Measurements from ENCODE around the gene GSKIP.

Gene GSKIP

DNA sequence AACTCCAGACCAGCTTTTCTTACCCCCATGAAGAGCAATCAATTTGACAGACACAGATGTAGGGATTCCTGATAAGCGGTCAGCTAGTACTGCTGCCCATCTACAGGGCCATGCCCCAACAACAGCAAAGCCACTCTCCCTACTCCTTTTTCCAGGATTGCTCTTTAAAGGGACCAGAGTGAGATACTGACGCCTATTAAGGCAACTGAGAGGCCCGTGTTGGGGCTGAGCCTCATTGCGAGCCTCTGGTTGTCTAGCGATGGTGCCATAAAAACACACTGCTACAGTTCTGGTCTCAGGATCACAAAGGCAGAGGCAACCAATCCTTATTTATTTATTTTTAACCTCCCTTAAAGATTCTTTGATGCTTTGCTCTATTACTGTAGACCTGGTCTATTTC lies 59.7 kb downstream of the GSKIP start:
- no peak for DNase-seq

DNA sequence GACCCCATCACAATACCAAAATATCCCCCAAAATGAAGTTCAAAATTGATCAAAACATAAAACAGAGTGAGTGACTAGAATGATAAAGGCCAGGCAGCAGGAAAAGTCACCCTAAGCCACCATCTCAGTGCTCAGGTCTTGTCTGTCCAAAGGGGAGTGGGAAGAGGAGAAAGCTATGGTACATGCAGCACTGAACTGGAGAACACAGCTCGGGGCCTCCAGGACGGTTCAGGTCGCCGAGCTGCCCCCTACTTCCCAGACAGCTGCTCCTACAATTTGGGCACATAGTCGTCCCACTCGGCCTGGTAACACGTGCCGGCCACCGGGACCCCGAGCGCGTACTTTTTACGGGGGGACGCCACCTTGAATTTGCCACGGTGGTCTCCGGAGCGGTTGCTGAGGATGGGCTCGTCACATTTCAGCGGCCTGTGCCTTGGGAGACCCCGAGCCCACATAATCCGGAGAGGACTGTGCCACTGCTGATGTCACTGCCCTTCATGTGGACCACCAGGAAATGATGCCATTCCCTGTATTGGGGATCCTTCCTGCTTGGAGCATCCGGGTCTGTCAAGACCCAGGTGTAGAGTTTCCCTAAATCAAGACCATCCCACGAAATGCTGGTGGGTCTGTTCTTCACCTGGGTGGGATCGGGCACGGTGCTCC lies 60.3 kb downstream of the GSKIP start:
- DNase-seq: no peak

DNA sequence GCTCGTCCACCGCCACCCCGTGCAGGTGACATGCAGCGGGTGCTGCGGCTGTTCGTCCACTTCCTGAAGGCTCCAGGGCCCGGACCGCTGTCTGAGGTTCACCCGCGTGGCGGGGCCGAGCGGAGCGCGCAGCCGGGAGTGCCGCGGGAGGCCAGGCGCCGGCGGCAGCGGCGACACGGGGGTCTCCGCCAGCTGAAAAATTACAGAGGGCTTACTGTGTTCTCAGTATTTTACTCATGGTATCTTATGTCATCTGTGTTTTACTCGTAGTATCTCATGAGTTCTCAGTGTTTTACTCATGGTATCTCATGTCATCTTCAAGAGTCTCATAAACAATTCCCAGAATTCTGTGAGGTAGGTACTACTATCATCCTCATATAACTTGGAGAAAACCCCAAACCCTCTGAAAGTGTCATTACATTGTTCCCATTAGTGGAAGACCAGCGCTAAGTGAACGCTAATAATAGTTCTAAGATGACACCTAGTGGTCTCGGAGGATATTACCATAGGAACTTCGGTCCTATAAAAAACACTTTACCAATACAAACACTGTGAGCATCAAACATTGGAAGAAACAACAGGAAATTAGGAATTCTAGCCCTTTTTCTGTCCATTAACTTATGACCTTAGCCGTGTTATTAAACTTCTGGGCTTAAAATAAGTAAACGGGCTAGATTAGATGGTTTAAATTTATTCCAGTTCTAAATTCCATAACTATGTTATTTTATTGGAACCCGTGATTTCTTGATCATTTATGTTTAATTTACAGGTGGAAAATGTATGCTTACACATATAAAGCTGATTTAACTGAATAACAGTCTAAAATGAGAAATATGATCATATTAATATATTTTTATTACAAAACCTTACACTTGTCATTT lies 61.0 kb downstream of the GSKIP start:
- peak; percentile 14 for DNase-seq

DNA sequence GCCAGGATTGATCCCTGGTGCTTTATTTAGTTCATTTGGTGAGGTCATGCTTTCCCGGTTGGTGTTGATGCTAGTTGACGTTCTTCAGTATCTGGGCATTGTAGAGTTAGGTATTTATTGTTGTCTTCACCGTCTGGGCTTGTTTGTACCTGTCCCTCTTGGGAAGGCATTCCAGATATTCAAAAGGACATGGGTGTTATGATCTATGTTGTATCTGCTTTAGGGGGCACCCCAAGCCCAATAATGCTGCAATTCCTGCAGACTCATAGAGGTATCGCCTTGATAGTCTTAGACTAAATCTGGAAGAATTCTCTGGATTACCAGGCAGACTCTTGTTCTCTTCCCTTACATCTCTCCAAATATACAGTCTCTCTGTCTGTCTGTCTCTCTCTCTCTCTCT lies 70.7 kb downstream of the GSKIP start:
- no peak for DNase-seq

All from NCI-H1417 treated with DMSO at 0.1 percent for 48 hours (cell line).